Effector CD8-positive, alpha-beta T cell (primary cell): ENCODE data around the gene NAV2.

Experiments used
- DNase-seq: peaks from one replicate; lab custom pipeline; 2025; lab: John Stamatoyannopoulos, UW

NAV2 gene

DNA sequence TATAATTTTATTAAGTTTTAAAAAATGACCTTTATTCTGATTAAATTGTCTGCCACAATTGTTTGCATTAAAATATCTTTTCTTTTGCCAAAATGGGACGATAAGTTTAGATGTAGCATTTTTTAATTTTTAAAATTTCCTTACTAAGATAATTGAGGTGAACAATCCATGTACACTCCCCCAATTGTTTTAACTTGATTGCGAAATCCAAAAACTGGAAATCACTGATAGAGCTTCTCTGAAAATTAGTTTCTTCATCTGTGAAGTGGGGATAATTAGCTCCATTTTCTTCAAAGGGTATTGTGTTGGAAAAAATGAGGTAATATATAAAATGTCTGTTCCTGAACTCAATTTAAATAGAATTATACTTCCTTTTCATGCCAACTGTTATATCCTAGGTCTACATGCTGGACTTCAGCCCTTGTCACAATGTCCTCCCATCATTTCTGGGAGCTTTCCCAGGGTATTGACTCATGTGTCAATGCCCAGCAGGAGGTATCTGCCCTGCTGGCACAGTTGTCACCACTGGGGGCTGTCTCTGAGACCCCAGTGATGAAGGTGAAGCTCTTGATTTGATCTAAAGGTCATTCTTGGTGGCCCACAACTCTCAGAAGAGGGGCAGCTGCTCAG is 28.7 kb upstream of the NAV2 start:
- no peak for DNase-seq

DNA sequence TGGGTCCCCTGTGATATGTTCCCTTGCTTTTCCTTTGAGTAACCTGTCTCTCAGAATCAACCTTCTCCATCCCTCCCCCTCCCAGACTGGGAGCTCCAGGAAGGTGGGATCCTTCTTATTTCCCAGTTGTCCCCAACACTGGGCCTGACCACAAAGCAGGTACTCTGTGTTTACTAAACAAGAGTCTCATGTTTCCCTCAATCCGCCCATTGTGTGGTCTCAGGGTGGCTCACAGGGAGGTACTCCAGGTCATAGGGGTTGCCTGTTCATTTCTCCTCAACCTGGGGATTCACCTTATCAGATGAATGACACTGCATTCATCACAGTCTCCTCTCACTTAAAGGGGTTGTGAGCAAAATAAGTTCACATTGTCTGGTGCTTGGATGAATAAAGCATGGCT is 26.4 kb upstream of the NAV2 start:
- DNase-seq: no peak

DNA sequence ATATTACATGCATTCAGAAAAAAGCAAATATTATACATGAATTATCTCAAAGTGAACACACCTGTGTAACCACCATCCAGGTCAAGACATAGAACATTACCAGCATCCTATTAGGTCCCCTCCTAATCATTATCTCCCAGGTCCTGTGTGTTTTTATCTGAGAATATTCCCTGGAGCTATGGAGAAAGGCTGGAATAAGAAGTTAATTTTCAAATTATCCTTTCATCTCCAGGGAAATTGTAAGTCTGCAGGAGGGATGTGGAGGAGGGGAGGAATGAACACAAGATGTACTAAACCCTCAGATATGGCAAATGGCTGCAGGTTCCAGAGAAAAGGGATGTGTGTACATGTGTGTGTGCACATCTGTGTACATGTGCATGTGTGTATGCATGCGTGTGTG is 25.2 kb upstream of the NAV2 start:
- DNase-seq: no peak

DNA sequence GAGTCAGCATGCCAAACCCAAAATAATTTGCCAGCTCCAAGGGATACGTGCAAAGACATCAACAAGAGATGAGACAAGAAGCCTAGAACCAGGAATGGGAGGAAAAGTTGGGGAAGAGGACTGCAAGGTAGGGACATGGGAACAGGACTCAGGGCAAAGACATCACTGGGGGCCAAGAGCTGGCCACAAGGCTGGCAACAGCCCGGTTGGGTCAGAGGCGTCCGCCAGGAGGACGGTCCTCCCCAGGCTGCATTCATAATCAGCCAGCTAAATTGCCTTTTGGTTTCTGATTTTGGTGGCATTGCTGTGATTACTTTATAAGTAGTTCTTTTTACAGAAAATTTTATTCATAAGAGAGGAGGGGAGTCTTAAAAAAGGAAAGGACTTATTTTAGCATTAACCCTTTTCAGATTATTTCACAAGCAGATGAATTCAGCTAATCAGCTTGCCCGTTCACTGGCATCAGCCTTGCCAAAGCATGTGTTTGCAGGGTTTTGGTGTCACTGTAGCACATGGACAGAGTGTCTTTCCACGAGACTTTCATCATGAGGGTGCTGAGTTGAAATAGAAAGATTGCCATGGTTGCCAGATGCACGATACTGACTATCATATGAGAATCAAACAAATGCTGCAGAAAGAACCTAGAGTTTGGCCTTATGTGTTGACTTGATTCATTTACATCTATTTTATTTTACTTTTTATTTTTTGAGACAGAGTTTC is 23.2 kb upstream of the NAV2 start:
- no peak for DNase-seq

- no peak for DNase-seq
Measured at GRCh38 chr11:19690885-19691284, 21.8 kb upstream of the NAV2 start.

DNA sequence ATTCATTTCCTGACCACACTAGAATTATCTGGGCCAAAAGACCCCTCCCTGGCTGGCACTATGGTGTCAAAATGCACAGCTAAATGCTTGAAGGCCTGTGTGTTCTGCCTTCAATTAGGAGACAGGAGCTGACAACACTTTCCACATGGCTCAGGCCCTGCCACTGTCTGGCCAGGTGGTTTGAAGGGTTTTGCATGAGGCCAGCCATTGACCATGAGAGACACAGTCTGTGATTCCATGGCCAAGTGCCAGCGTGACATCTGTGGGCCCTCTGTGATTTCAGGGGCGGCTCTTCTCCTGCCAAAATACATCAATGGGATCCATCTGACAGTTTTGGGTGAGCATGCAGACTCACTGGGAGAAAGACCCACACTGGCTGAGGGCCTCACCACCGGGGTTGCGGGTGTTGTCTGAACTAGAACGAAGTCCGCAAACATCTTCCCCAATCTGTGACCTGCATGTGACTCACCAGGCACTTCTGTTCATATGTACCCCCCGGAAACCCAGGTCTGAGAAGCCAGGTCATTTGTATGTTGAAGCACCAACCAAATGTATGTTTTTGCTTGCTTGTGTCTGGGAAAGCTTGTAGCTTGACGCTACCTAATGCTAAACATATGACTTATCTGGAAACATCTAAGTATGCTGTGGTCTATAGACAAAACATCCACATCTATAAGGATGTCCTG is 20.7 kb upstream of the NAV2 start:
- DNase-seq: no peak

DNA sequence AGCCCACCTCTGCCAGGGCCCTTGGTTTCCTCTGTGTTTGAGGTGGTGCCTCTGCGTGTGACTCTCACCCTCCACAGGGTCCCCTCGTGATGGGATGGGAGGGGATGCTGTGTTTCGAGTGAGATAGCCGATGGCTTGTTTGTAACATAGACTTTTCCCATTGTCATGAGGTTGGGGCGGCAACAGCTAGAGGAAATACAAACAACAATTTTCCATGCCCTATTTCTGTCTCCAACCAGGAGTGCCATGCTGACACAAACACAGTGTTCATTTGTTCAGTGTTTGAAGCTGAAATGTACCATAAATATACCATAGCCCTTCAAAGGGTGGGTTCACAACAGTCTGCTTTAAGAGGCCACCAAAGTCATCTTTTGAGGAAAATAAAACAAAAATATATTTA is 19.5 kb upstream of the NAV2 start:
- no peak for DNase-seq

GRCh38 chr11:19694796-19695345 is 17.8 kb upstream of the NAV2 start:
- no peak for DNase-seq

DNA sequence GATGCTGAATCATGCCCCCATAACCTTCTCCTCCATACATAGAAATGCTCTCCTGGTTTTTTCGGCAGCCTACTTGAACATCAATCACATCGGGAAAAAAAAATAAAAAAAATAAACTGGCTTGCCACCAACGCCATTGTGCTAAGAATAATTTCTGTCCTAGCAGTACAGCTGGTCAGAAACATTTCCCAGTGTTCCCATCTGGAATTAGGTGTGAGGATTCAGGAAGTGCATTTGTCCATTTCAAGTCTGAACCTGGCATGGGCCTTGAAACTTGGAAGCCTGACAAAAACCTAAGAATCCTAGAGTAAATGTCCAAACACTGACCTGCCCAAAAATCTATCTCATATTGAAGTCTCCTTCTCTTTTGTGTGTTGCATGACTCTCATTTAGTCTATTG is 16.6 kb upstream of the NAV2 start:
- DNase-seq: no peak

GRCh38 chr11:19696904-19697303 is 15.7 kb upstream of the NAV2 start:
- DNase-seq: no peak

DNA sequence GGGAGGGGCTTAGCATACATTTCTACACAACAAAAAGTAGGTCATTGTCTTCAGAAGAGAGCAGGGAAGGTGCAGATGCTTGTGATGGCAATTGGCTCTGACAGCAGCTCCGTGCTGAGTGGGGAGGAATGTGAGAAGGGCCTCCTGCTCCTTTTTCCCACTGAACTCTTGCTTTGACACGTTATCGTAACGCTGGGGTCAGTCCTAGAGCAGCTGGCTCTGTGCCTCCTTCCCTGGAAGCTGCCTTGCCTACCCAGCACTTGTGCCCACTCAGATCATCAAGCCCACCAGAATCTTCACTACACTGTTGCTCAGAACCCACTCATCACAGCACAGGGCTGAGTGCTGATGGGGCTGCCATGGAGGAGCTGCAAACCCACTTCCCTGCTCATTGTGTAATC is 14.9 kb upstream of the NAV2 start:
- no peak for DNase-seq

GRCh38 chr11:19698493-19699292 is 13.9 kb upstream of the NAV2 start:
- DNase-seq: no peak

DNA sequence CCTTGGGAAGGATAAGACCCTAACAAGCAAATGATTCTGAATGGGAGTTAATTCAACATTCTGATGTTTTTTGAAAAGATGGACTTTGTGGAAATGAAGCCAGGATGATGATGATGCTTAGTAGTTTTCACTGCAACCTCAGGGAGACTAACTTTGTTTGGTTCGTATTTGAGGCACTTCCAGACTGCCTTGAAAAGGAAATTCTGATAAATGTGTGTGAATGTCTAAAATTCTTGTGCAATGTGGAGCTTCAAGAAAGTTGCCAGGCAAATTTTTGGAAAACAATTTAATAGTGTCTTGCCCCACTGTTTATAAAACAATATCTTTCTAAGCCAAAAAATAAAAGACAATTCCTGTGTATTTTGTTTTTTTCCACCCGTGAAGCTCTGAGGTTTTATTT is 11.2 kb upstream of the NAV2 start:
- no peak for DNase-seq

GRCh38 chr11:19702620-19703019 is 10.0 kb upstream of the NAV2 start:
- no peak for DNase-seq

- DNase-seq: no peak
Measured at GRCh38 chr11:19703211-19703610, 9.4 kb upstream of the NAV2 start.

DNA sequence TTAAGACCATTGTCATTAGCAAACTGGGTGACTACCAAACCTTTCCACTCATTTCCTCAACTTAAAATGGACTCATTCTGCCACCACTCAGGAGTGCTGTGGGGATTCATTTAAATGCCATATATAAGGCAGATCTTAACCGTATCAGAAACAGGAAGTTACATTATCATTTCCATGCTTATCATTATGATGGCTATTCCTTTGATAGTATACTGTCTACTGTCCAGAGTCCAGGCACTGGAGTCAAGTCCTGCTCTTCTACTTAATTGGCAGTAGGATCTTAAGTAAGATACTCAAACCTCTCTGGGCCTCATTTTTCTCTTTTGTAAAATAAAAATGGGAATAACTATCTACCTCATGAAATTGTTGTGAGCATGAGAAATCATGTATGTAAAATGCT is 8.4 kb upstream of the NAV2 start:
- DNase-seq: no peak

DNA sequence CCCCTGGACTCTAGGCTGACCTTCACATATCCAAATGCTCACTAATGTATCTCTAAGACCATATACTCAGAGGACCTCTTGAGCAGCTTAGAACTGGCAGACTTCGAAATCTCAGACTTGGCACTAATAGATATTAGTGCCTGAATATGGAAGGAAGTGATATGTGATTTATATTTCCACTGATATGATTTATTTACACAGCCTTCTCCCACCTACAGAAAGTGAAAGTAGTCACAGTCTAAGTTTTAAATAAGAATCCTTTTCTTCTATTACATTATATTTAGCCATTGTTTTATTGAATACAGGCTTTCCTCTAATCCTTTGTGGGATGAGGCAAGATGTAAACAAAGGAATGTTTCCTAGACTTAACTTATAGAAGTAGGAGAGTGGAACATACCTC is 6.7 kb upstream of the NAV2 start:
- no peak for DNase-seq

DNA sequence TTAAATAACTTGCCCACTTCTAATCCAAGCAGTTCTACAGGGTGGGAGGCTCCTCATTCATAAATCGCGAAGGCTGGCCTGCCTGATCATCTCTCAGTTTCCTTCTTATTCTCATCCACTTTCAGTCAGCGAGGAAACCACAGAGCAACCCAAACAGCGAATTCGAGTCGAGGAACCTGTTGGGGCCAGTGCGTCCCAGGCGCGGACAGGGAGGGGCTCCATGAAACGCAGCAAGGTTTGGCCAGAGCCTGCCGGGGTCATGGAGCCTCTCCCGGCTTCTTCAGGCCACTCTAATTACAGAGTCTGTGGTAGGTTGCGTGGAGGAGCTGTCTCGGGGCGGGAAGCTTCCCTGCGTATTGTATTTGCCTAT is 741 bp upstream of the NAV2 start:
- DNase-seq: no peak

DNA sequence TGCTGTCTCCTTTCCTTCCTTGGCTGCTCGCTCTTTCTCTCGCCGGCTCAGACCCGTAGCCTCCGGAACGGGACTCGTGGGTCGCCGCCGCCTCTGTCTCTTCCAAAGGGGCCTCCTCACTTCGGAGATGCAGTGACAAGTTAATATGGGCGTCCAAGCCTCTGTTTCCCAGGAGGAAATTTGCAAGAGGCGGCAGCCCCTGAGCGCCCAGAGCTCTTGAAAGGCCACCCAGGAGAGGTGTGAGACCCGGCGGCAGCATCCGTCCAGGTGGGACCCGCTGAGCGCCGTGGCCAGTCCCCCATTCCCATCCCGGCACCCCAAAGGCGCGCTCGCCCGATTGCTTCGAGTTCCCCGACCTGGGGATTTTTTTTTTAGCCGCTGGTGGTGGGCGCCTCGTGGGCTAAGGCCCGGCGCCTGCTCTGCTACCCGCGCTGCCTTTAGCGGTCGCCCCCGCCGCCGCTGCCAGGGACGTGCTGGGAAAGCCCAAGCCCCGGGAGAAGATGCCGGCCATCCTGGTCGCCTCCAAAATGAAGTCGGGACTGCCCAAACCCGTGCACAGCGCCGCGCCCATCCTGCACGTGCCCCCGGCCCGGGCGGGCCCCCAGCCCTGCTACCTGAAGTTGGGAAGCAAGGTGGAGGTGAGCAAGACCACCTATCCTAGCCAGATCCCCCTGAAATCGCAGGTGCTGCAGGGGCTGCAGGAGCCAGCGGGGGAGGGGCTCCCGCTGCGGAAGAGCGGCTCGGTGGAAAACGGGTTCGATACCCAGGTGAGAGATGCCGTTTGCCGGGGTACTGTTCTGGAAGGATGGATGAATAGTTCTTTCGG is 772 bp downstream of the NAV2 start:
- DNase-seq: no peak

DNA sequence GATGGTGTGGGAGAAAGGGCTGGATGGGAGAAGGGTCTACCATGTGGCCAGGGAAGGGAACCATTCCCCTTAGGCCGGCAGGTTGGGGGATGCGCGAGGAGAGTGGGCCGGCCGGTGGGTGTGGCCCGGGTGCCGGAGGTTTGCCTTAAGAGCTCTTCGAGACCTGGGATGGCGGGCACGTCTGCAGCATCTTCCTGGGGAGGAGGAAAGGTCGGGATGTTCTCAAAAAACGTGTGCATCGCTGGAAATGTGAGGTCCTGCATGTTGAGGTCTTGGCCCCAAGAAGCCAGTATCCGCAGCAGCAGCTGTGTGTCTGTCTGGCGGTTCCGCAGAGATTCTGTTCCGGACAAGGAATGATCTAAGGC is 1.4 kb downstream of the NAV2 start:
- no peak for DNase-seq
